ENCODE data around the gene SETD1A.

DNA sequence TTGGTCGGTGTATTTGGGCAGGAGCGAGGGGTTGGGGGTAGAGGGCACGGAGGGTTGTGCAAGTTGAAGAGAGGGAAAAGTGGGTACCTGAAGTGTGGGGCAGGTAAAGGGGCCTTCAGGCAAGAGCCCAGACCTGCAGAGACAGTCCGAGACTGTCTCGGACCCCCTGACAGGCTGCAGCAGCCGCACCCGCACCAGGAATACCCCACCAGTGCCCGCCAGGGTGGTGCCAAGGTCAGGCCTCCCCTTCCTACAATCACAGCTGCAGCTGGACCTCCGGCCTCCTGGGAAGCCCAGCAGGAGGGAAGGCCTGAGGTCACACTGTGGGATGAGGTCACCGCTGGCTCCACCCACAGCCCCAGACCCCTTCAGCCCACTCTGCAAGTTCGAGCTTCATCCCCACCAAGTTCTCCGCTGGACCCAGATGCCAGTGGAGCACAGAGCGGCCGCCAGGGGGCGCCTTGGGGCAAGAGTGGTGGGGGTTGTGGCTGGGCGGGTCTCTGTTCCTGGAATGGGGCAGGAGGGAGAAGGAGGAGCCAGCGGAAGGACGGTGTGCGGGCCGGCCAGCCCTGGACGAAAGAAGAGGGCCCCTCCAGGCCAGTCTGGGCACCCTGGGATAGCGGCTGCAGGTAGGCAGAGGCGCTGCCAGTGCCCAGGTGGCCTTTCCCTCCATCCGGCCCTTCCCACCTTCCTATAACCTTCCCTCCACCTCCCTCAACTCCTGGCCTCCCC, 27.3 kb downstream of the SETD1A start, which contains the start of gene HSD3B7:
- TF ChIP-seq, protein P1, sequence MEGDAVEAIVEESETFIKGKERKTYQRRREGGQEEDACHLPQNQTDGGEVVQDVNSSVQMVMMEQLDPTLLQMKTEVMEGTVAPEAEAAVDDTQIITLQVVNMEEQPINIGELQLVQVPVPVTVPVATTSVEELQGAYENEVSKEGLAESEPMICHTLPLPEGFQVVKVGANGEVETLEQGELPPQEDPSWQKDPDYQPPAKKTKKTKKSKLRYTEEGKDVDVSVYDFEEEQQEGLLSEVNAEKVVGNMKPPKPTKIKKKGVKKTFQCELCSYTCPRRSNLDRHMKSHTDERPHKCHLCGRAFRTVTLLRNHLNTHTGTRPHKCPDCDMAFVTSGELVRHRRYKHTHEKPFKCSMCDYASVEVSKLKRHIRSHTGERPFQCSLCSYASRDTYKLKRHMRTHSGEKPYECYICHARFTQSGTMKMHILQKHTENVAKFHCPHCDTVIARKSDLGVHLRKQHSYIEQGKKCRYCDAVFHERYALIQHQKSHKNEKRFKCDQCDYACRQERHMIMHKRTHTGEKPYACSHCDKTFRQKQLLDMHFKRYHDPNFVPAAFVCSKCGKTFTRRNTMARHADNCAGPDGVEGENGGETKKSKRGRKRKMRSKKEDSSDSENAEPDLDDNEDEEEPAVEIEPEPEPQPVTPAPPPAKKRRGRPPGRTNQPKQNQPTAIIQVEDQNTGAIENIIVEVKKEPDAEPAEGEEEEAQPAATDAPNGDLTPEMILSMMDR (IDR thresholded peaks at IDR 0.05) = peak; percentile 87 to 98 (median 90)
- TF ChIP-seq POLR2A (IDR thresholded peaks at IDR 0.05) = peak; percentile 64

All from right lobe of liver (tissue), 4 donors.